ENCODE data around the gene SNURF. TPM values are rescaled to one million over a fixed set of nuclear protein-coding genes. Genes with fewer than 3 reads are reported as not detected.

Gene SNURF
- total RNA-seq, 6 experiments from 2014 or later, result 12.7 to 20.1 (median 16.5) TPM

DNA sequence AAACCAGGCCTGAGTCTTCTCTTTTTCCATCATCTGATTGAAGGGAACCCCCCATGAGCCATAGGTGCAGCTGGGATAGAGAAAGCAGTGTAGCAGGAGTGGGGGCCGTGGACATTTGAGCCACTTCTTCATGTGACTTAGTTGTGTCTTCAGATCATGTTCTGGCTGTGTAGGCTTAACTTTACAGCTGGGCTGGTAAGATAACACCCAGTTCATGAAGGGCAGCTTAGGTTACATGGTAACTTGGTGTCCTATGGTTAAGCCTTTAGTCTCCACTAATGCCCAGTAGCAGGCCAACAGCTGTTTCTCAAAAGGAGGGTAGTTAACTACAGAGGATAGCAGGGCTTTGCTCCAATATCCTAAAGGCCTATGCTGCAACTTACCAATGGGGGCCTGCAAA, 11.4 kb upstream of the SNURF start:
- Mint-ChIP-seq H3K27ac (no peak overlapping the region), H3K4me3 (no peak overlapping the region), H3K36me3 (ENCODE audit: low read depth) (no peaks in the 10 kb centered on the region), H3K4me1 (ENCODE audit: low read depth) (no peaks in the 10 kb centered on the region; the same call in 1 of the 2 replicates), H3K9me3 (peaks cover 10% of the 10 kb centered on the region), H3K27me3 (ENCODE audit: insufficient read depth) (peaks cover 8% of the 10 kb centered on the region; the same call in 1 of the 2 replicates)
- DNase-seq, result no peak
- TF ChIP-seq, protein P1, sequence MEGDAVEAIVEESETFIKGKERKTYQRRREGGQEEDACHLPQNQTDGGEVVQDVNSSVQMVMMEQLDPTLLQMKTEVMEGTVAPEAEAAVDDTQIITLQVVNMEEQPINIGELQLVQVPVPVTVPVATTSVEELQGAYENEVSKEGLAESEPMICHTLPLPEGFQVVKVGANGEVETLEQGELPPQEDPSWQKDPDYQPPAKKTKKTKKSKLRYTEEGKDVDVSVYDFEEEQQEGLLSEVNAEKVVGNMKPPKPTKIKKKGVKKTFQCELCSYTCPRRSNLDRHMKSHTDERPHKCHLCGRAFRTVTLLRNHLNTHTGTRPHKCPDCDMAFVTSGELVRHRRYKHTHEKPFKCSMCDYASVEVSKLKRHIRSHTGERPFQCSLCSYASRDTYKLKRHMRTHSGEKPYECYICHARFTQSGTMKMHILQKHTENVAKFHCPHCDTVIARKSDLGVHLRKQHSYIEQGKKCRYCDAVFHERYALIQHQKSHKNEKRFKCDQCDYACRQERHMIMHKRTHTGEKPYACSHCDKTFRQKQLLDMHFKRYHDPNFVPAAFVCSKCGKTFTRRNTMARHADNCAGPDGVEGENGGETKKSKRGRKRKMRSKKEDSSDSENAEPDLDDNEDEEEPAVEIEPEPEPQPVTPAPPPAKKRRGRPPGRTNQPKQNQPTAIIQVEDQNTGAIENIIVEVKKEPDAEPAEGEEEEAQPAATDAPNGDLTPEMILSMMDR (IDR thresholded peaks at IDR 0.05), result no peak

DNA sequence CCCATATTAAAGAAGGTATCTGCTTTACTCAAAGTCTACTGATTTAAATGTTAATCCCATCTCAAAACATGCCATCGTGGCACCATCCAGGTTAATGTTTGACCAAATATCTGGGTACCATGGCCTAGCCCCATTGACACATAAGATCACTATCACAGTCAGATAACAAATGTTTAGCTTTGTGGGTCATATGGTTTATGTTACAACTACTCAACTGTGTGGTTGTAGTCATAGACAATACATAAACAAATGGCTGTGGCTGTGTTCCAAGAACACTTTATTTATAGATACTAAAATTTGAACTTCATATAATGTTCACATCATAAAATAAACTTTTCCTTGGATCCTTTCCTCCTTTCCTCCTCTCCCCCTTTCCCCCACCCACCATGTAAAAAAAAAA, 9.8 kb upstream of the SNURF start:
- TF ChIP-seq, protein P1 (IDR thresholded peaks at IDR 0.05), result no peak
- DNase-seq, result no peak
- Mint-ChIP-seq H3K9me3 (peaks cover 7% of the 10 kb centered on the region), H3K27me3 (ENCODE audit: insufficient read depth) (peaks cover 8% of the 10 kb centered on the region; the same call in 1 of the 2 replicates), H3K36me3 (ENCODE audit: low read depth) (no peaks in the 10 kb centered on the region), H3K27ac (no peak overlapping the region), H3K4me3 (no peak overlapping the region), H3K4me1 (ENCODE audit: low read depth) (no peaks in the 10 kb centered on the region; the same call in 1 of the 2 replicates)

DNA sequence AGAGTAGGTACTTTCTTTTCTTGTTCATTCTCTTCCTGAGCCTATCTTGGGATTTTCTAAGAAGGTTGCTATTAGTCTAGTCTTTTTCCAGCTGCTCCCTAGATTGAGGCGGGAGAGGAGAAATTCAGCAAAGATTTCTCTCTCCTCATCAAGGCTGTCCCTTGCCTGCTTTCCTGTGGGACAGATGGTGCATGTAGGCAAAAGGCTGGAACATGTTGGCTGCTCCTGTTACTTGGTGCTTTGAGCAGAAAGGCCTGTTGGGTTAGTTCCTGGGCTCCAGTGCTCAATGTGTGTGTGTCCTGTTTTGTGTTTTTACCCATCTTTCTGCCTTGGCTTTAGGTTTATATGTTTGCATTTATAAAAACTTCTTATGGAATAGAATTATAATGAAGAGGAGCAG, 9.1 kb upstream of the SNURF start:
- no peaks in the 10 kb centered on the region; the same call in 1 of the 2 replicates for H3K4me1 Mint-ChIP-seq (ENCODE audit: low read depth)
- H3K4me3 Mint-ChIP-seq, result no peak overlapping the region
- peaks cover 7% of the 10 kb centered on the region; the same call in 1 of the 2 replicates for H3K27me3 Mint-ChIP-seq (ENCODE audit: insufficient read depth)
- peaks cover under 1% of the 10 kb centered on the region; the same call in 1 of the 2 replicates for H3K9me3 Mint-ChIP-seq
- H3K27ac Mint-ChIP-seq, result no peak overlapping the region
- TF ChIP-seq, protein P1 (IDR thresholded peaks at IDR 0.05), result no peak
- no peaks in the 10 kb centered on the region for H3K36me3 Mint-ChIP-seq (ENCODE audit: low read depth)
- DNase-seq, result no peak

DNA sequence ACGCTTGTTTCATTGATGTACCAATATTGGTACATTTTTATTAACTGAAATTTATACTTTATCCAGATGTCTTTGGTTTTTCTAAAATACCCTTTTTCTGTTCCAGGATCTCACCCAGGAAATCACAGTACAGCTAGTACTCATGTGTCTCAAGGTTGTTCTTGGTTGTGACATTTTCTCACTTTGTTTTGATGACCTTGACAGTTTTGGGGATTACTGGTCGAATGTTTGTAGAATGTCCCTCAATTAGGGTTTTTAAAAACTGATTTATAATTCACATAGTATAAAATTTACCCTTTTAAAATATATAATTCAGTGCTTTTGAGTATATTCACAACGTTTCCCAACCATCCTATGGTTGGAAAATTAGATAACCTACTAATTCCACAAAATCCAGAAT, 6.3 kb upstream of the SNURF start:
- H3K9me3 Mint-ChIP-seq, result peaks cover 5% of the 10 kb centered on the region; the same call in 1 of the 2 replicates
- H3K4me3 Mint-ChIP-seq, result no peak overlapping the region
- H3K4me1 Mint-ChIP-seq (ENCODE audit: low read depth), result no peaks in the 10 kb centered on the region; the same call in 1 of the 2 replicates
- TF ChIP-seq, protein P1 (IDR thresholded peaks at IDR 0.05), result no peak
- DNase-seq, result no peak
- H3K27me3 Mint-ChIP-seq (ENCODE audit: insufficient read depth), result peaks cover 4% of the 10 kb centered on the region; the same call in 1 of the 2 replicates
- no peak overlapping the region for H3K27ac Mint-ChIP-seq
- H3K36me3 Mint-ChIP-seq (ENCODE audit: low read depth), result no peaks in the 10 kb centered on the region; the same call in 1 of the 2 replicates

DNA sequence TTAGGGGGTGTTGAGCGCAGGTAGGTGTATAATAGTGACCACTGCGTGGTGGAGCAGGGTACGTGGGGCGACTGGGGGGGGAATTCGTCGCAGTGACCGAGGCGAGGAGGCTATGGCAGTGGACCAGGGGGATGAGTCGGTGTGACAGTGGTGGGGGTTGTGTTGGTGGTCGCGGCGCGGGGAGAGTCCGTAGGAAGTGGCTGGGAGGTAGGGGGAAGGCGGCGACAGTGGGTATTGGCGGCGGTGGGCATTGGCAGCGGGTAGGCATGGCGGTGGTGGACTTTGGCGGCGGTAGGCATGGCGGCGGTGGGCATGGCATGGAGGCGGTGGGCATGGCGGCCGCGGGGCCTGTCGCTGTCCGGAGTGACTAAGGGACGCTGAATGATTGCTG, 739 bp downstream of the SNURF start:
- TF ChIP-seq, protein P1 (IDR thresholded peaks at IDR 0.05), result no peak
- H3K36me3 Mint-ChIP-seq (ENCODE audit: low read depth), result peaks cover 5% of the 10 kb centered on the region; the same call in 1 of the 2 replicates
- no peaks in the 10 kb centered on the region for H3K4me1 Mint-ChIP-seq (ENCODE audit: low read depth)
- H3K4me3 Mint-ChIP-seq, result peak overlapping the region; percentile 96
- H3K27ac Mint-ChIP-seq, result peak overlapping the region; percentile 87
- H3K27me3 Mint-ChIP-seq (ENCODE audit: insufficient read depth), result peaks cover 3% of the 10 kb centered on the region
- peaks cover 5% of the 10 kb centered on the region; the same call in 1 of the 2 replicates for H3K9me3 Mint-ChIP-seq
- DNase-seq, result no peak

All from HFFc6 (cell line).